GM20000 (cell line): Measurements from ENCODE around the gene CLSTN2.

Experiments used
- DNase-seq: peaks from one replicate; pipeline ENCODE4 v3.0.0; 2012; ENCODE audit warnings: low spot score
- CTCF ChIP-seq: IDR thresholded peaks from 2 replicates; pipeline ENCODE4 v1.5.1; 2012; ENCODE audit warnings: mild to moderate bottlenecking, control low read depth; ENCODE audit errors: extremely low read depth, missing control alignments

Gene CLSTN2

GRCh38 chr3:140428380-140428779 lies 493.4 kb downstream of the CLSTN2 start:
- TF ChIP-seq CTCF, result no peak
- DNase-seq, result no peak

- TF ChIP-seq CTCF, result no peak
- no peak for DNase-seq
Observed at GRCh38 chr3:140429791-140430190, 494.8 kb downstream of the CLSTN2 start.

- no peak for TF ChIP-seq CTCF
- DNase-seq, result no peak
Observed at GRCh38 chr3:140430494-140430893, 495.5 kb downstream of the CLSTN2 start.

GRCh38 chr3:140432229-140432669 lies 497.3 kb downstream of the CLSTN2 start:
- TF ChIP-seq CTCF, result no peak
- DNase-seq, result no peak

GRCh38 chr3:140433431-140433830 lies 498.4 kb downstream of the CLSTN2 start:
- no peak for DNase-seq
- TF ChIP-seq CTCF, result no peak

GRCh38 chr3:140434261-140434905 lies 499.4 kb downstream of the CLSTN2 start:
- no peak for TF ChIP-seq CTCF
- no peak for DNase-seq

GRCh38 chr3:140436421-140436820 lies 501.4 kb downstream of the CLSTN2 start:
- no peak for TF ChIP-seq CTCF
- DNase-seq, result no peak
